Mononuclear cell (primary cell): ENCODE measurements around the gene KRT38. TPM values are rescaled to one million over a fixed set of nuclear protein-coding genes. Genes with fewer than 3 reads are reported as not detected.

Experiments used
- total RNA-seq: library from RNA; depleted of rRNA; stranded (reverse); fragments of >200 nt; gene quantifications from one replicate; pipeline ENCODE4 v1.2.3, GENCODE V29; 2012

The KRT38 gene
- total RNA-seq, 1 donor: not detected

Other genes with a start within 250 kb of the KRT38 start
- gene KRTAP9-2, start 214.3 kb downstream of the KRT38 start, total RNA-seq: not detected
- gene KRTAP9-3, start 208.5 kb downstream of the KRT38 start, total RNA-seq: not detected
- not detected for gene KRTAP9-8, start 203.0 kb downstream of the KRT38 start, total RNA-seq
- not detected for gene KRTAP9-4, start 191.3 kb downstream of the KRT38 start, total RNA-seq
- gene KRTAP9-9, start 185.6 kb downstream of the KRT38 start, total RNA-seq: not detected
- gene KRTAP9-6, start 175.6 kb downstream of the KRT38 start, total RNA-seq: not detected
- gene KRTAP9-7, start 165.3 kb downstream of the KRT38 start, total RNA-seq: not detected
- not detected for gene KRTAP29-1, start 138.1 kb downstream of the KRT38 start, total RNA-seq
- 0.21 TPM for gene KRTAP16-1, start 131.7 kb downstream of the KRT38 start, total RNA-seq
- not detected for gene KRTAP17-1, start 125.3 kb downstream of the KRT38 start, total RNA-seq
- gene KRT33A, start 90.2 kb downstream of the KRT38 start, total RNA-seq: not detected
- gene KRT33B, start 71.2 kb downstream of the KRT38 start, total RNA-seq: not detected
- gene KRT34, start 58.7 kb downstream of the KRT38 start, total RNA-seq: 0.10 TPM
- gene KRT31, start 43.4 kb downstream of the KRT38 start, total RNA-seq: not detected
- not detected for gene KRT37, start 16.4 kb downstream of the KRT38 start, total RNA-seq
- not detected for gene KRT32, start 26.4 kb upstream of the KRT38 start, total RNA-seq
- gene KRT35, start 40.2 kb upstream of the KRT38 start, total RNA-seq: not detected
- gene KRT36, start 48.9 kb upstream of the KRT38 start, total RNA-seq: not detected
- gene KRT13, start 64.6 kb upstream of the KRT38 start, total RNA-seq: 0.73 TPM
- not detected for gene KRT15, start 77.9 kb upstream of the KRT38 start, total RNA-seq
- gene KRT19, start 87.3 kb upstream of the KRT38 start, total RNA-seq: 0.21 TPM
- gene KRT9, start 131.1 kb upstream of the KRT38 start, total RNA-seq: 0.10 TPM
- gene KRT14, start 145.9 kb upstream of the KRT38 start, total RNA-seq: not detected
- gene KRT16, start 171.8 kb upstream of the KRT38 start, total RNA-seq: not detected
- gene KRT17, start 183.6 kb upstream of the KRT38 start, total RNA-seq: 0.42 TPM
- gene EIF1, start 247.9 kb upstream of the KRT38 start, total RNA-seq: 719 TPM